Subcutaneous abdominal adipose tissue (tissue), 5 donors: Measurements from ENCODE around the gene CPD.
A peak's percentile ranks its signal among the peaks of the same experiment; 100 is the strongest.

Experiments
- H3K27ac ChIP-seq: one replicate; pipeline ENCODE4 v1.7.0; 2013; ENCODE audit warnings: low read depth, mild to moderate bottlenecking, inconsistent platforms, low read length, moderate library complexity
- H3K27me3 ChIP-seq, 5 donors: one replicate each; pipeline ENCODE4 v1.7.0; 2013; ENCODE audit warnings: low read length in 5 of 5, inconsistent platforms in 1 of 5; ENCODE audit not compliant: control insufficient read depth in 5 of 5, insufficient read depth in 4 of 5
- H3K36me3 ChIP-seq, 5 donors: one replicate each; pipeline ENCODE4 v1.7.0; 2013; ENCODE audit warnings: low read length in 5 of 5; ENCODE audit not compliant: control insufficient read depth in 5 of 5, insufficient read depth in 5 of 5
- H3K4me1 ChIP-seq, 5 donors: one replicate each; pipeline ENCODE4 v1.7.0; 2013; ENCODE audit warnings: low read length in 5 of 5, mild to moderate bottlenecking in 3 of 5, moderate library complexity in 1 of 5; ENCODE audit not compliant: control insufficient read depth in 5 of 5, insufficient read depth in 5 of 5
- H3K4me3 ChIP-seq, 5 donors: one replicate each; pipeline ENCODE4 v1.7.0; 2013; ENCODE audit warnings: low read length in 5 of 5, low read depth in 1 of 5
- H3K9ac ChIP-seq, 5 donors: one replicate each; pipeline ENCODE4 v1.7.0; 2013; ENCODE audit warnings: low read length in 5 of 5, mild to moderate bottlenecking in 4 of 5, moderate library complexity in 3 of 5
- H3K9me3 ChIP-seq, 5 donors: one replicate each; pipeline ENCODE4 v1.7.0; 2013; ENCODE audit warnings: low read length in 5 of 5; ENCODE audit not compliant: control insufficient read depth in 5 of 5
- donor health status: healthy.
- donor health status: healthy.
- donor health status: healthy.
- donor health status: healthy.
- donor health status: healthy.

Gene CPD

GRCh38 chr17:30369995-30370394 is 8.7 kb upstream of the CPD start:
- Histone ChIP-seq H3K9ac (no peak overlapping the region), H3K27ac (no peak overlapping the region), H3K36me3 (no peaks in the 10 kb centered on the region), H3K4me3 (no peak overlapping the region), H3K9me3 (no peaks in the 10 kb centered on the region), H3K27me3 (no peaks in the 10 kb centered on the region), H3K4me1 (no peaks in the 10 kb centered on the region)

- no peaks in the 10 kb centered on the region for H3K36me3 ChIP-seq
- H3K27ac ChIP-seq, result no peak overlapping the region
- no peaks in the 10 kb centered on the region for H3K27me3 ChIP-seq
- H3K9ac ChIP-seq, result no peak overlapping the region
- H3K4me1 ChIP-seq, result peaks cover 3 to 15% (median 12%) of the 10 kb centered on the region in 5 donors
- no peaks in the 10 kb centered on the region for H3K9me3 ChIP-seq
- H3K4me3 ChIP-seq, result no peak overlapping the region
Observed at GRCh38 chr17:30372755-30373154, 6.0 kb upstream of the CPD start.

GRCh38 chr17:30375661-30376060 is 3.1 kb upstream of the CPD start:
- H3K36me3 ChIP-seq, result no peaks in the 10 kb centered on the region
- no peak overlapping the region for H3K27ac ChIP-seq
- no peak overlapping the region for H3K9ac ChIP-seq
- H3K4me3 ChIP-seq, result no peak overlapping the region
- no peaks in the 10 kb centered on the region for H3K27me3 ChIP-seq
- H3K4me1 ChIP-seq, result peaks cover 3 to 40% (median 31%) of the 10 kb centered on the region in 5 donors
- no peaks in the 10 kb centered on the region for H3K9me3 ChIP-seq

GRCh38 chr17:30376621-30377452 is 1.9 kb upstream of the CPD start:
- Histone ChIP-seq H3K9me3 (no peaks in the 10 kb centered on the region), H3K36me3 (no peaks in the 10 kb centered on the region), H3K27ac (no peak overlapping the region), H3K27me3 (no peaks in the 10 kb centered on the region), H3K4me1 (peaks cover 3 to 48% (median 40%) of the 10 kb centered on the region in 5 donors), H3K9ac (no peak overlapping the region), H3K4me3 (no peak overlapping the region)

GRCh38 chr17:30377574-30378240 is 1.0 kb upstream of the CPD start:
- Histone ChIP-seq H3K9me3 (no peaks in the 10 kb centered on the region), H3K27me3 (no peaks in the 10 kb centered on the region), H3K27ac (peak overlapping the region; percentile 85), H3K4me1 (peaks cover 3 to 48% (median 46%) of the 10 kb centered on the region in 5 donors), H3K4me3 (peak overlapping the region; percentile 61 to 93 (median 84)), H3K9ac (peak overlapping the region in 4 of 5 donors; percentile 79 to 88 (median 84)), H3K36me3 (no peaks in the 10 kb centered on the region)

GRCh38 chr17:30378241-30378824 is 394 bp upstream of the CPD start:
- peak overlapping the region; percentile 73 to 93 (median 85) for H3K4me3 ChIP-seq
- no peaks in the 10 kb centered on the region for H3K27me3 ChIP-seq
- peak overlapping the region; percentile 85 for H3K27ac ChIP-seq
- H3K9me3 ChIP-seq, result no peaks in the 10 kb centered on the region
- H3K36me3 ChIP-seq, result no peaks in the 10 kb centered on the region
- peaks cover 3 to 53% (median 48%) of the 10 kb centered on the region in 5 donors for H3K4me1 ChIP-seq
- H3K9ac ChIP-seq, result peak overlapping the region; percentile 79 to 88 (median 81)

GRCh38 chr17:30379303-30379902 is 676 bp downstream of the CPD start:
- Histone ChIP-seq H3K4me1 (peaks cover 3 to 60% (median 49%) of the 10 kb centered on the region in 5 donors), H3K9ac (peak overlapping the region; percentile 8 to 88 (median 84)), H3K27ac (peak overlapping the region; percentile 85), H3K4me3 (peak overlapping the region; percentile 62 to 93 (median 84)), H3K36me3 (no peaks in the 10 kb centered on the region), H3K9me3 (no peaks in the 10 kb centered on the region), H3K27me3 (no peaks in the 10 kb centered on the region)

- no peaks in the 10 kb centered on the region for H3K9me3 ChIP-seq
- peaks cover 0 to under 1% (median 0%) of the 10 kb centered on the region in 5 donors for H3K36me3 ChIP-seq
- H3K4me1 ChIP-seq, result peaks cover 3 to 60% (median 49%) of the 10 kb centered on the region in 5 donors
- peak overlapping the region; percentile 8 to 88 (median 84) for H3K9ac ChIP-seq
- no peaks in the 10 kb centered on the region for H3K27me3 ChIP-seq
- peak overlapping the region; percentile 85 for H3K27ac ChIP-seq
- peak overlapping the region; percentile 62 to 93 (median 84) for H3K4me3 ChIP-seq
Observed at GRCh38 chr17:30379903-30380381, 1.2 kb downstream of the CPD start.

- Histone ChIP-seq H3K27ac (peak overlapping the region; percentile 85), H3K27me3 (no peaks in the 10 kb centered on the region), H3K36me3 (peaks cover 6 to 9% (median 8%) of the 10 kb centered on the region in 5 donors), H3K9me3 (no peaks in the 10 kb centered on the region), H3K4me3 (peak overlapping the region; percentile 62 to 93 (median 84)), H3K9ac (peak overlapping the region; percentile 8 to 88 (median 79)), H3K4me1 (peaks cover 3 to 60% (median 49%) of the 10 kb centered on the region in 5 donors)
Observed at GRCh38 chr17:30380643-30381339, 2.1 kb downstream of the CPD start.
